VCaP (cell line): ENCODE results near the gene SAFB.
A peak's percentile ranks its signal among the peaks of the same experiment; 100 is the strongest.

Experiments used
- H3K27ac ChIP-seq: fragments of 450-650 bp; 2 replicates; pipeline ENCODE4 v1.5.1; 2017
- TF ChIP-seq, protein P1 (sequence below): fragments of 450-650 bp; conservative IDR thresholded peaks from 2 replicates; pipeline ENCODE4 v1.5.1; 2017; ENCODE audit warnings: mild to moderate bottlenecking, moderate library complexity

The SAFB gene

DNA sequence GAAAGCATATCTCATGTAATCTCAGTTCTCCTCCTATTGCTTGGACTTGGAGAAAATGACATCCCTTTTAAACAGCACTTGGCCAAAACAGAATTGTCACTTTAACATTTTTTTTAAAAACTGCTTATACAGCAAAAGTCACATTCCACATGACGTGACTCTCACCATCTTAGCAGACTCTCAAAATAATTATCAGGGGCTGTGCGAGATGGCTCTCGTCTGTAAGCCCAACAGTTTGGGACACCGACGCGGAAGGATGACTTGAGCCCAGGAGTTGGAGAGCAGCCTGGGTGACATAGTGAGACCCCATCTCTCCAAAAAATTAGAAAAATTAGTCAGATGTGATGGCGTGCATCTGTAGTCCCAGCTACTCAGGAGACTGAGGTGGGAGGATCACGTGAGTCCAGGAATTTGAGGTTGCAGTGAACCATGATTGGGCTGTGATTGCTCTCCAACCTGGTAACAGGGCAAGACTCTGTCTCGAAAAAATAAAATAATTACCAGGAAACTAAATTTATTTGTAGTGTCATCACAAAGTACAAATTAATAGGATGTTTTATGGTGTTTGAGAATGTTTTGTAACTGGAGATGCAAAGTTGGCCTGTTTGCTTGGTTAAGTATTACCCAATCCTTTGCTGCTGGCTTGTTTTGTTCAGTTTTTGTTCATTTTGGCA, 8.8 kb downstream of the SAFB start:
- TF ChIP-seq, protein P1, sequence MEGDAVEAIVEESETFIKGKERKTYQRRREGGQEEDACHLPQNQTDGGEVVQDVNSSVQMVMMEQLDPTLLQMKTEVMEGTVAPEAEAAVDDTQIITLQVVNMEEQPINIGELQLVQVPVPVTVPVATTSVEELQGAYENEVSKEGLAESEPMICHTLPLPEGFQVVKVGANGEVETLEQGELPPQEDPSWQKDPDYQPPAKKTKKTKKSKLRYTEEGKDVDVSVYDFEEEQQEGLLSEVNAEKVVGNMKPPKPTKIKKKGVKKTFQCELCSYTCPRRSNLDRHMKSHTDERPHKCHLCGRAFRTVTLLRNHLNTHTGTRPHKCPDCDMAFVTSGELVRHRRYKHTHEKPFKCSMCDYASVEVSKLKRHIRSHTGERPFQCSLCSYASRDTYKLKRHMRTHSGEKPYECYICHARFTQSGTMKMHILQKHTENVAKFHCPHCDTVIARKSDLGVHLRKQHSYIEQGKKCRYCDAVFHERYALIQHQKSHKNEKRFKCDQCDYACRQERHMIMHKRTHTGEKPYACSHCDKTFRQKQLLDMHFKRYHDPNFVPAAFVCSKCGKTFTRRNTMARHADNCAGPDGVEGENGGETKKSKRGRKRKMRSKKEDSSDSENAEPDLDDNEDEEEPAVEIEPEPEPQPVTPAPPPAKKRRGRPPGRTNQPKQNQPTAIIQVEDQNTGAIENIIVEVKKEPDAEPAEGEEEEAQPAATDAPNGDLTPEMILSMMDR, result no peak
- H3K27ac ChIP-seq, result peak overlapping the region; percentile 54

DNA sequence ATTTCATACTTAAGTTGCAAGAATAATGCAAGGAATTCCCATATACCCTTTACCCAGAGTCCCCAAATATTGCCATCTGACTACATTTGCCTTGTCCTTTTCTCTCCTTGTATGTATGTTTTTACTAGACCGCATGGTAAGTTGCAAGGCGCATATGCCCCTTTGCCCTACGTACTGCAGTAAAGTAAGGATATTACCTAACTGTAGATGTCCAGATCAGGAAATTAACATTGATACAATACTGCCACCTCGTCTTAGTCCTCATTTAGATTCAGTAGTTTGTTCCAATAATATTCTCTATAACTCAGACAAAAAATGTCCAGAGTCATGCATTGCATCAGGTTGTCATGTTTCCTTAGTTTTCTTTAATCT, 9.3 kb downstream of the SAFB start:
- H3K27ac ChIP-seq, result peak overlapping the region; percentile 54
- TF ChIP-seq, protein P1, result no peak

DNA sequence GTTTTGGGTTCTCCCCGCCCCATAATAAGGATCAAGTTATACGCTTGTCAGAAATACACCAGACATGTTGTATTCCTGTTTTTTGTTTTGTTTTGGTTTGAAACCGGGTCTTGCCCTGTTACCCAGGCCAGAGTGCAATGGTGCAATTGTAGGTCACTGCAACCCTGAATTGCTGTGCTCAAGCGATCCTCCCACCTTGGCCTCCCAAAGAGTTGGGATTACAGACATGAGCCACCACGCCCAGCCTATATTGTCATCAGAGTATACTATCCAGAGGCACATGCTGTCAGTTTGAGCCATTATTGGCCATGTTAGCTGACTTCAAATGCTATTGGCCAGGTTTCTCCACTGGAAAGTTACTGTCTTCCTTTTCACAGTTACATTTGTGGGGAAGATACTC, 9.8 kb downstream of the SAFB start:
- peak overlapping the region; percentile 54 for H3K27ac ChIP-seq
- TF ChIP-seq, protein P1, result no peak

DNA sequence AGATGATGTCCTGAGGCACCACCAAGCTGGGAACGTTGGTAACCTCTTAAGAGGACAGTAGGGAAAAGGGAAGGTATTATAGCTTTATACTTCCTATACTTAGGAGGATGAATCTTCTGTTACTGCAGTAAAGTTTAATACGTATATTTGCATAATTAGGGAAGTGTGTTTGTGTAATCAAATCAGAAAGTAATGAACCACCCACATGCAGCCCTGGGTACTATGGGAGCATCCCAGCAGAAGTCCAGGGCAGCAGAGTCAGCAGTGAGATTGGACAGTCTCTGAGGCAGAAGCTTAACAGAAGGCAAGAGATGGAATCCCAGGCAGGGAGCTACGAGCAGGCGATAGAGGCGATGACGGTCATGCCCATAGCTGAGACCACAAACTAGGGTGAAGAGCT, 12.5 kb downstream of the SAFB start:
- no peak overlapping the region for H3K27ac ChIP-seq
- TF ChIP-seq, protein P1, result no peak

DNA sequence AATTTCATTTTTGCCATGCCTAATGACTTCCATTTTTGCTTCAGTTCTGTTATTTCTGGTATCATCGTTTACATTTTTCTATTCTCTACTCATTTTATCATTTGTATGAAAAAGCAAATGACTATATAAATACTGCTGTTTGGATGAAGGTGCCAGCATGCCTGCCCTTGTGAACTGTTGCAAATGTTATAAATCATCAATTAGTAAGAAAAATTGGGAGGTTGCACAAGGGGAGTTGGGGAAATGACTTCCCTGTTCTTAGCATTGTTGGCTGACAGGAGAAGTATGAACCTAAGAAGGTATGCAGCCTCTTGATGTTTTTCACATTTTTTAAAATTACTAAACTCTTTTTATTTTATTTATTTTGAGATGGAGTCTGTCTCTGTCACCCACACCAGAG, 15.1 kb downstream of the SAFB start:
- no peak overlapping the region for H3K27ac ChIP-seq
- TF ChIP-seq, protein P1, result no peak

DNA sequence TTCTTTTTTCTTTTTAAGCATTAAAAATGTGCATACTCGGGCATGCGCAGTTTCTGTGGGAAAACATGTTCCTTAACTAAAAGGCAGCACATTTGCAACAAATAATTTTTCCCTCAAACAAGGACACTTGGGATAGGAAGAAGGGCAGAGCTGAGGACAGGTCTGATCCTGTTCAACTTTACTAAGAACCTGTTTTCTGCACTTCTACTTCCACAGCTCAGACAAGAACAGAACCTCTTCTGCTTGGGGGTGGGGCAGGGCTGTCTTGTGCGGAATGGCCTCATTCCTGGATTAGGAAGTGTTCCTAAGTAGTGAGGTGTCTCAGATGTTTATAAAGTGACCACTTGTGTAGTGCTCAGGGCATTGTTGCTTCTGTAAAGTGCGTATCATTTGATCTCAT, 18.3 kb downstream of the SAFB start:
- TF ChIP-seq, protein P1, result no peak
- H3K27ac ChIP-seq, result no peak overlapping the region

DNA sequence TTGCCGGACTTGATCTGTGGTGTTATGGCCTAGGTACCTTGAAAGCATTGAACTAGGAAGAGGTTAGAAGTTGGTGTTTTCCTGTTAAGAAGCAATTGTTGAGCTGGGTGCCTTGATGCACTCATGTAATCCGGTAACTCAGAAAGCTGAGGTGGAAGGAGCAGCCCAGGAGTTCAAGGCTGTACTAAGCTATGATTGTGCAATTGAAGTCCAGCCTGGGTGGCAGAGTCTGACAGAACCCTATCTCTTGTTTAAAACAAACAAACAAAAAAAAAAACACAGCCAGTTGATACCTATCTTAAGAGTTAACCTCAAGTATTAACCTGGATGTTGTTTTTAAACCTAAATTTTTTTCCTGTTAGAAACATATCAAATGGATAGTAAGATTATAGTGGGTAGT, 19.3 kb downstream of the SAFB start:
- H3K27ac ChIP-seq, result no peak overlapping the region
- TF ChIP-seq, protein P1, result no peak
